ENCODE data around the gene TMEM72. TPM values are rescaled to one million over a fixed set of nuclear protein-coding genes. Genes with fewer than 3 reads are reported as not detected.

The TMEM72 gene
- polyA plus RNA-seq, 3 donors = not detected

DNA sequence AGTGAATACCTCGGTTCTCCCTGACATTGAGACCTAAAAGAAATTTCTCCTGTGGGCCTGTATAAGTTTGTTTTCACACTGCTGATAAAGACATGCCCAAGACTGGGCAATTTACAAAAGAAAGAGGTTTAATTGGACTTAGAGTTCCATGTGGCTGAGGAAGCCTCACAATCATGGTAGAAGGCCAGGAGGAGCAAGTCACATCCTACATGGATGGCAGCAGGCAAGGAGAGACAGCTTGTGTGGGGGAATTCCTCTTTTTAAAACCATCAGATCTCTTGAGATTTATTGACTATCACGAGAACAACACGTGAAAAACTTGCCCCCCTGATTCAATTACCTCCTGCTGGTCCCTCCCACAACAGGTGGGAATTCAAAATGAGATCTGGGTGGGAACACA, 6.7 kb downstream of the TMEM72 start:
- intact Hi-C loops (cut with micrococcal nuclease) = no loop called here
- Histone ChIP-seq H3K9me3 (replicated peaks in 1 of 2; ENCODE audit: control insufficient read depth in 1 of 2, insufficient read depth in 1 of 2, low read length in 2 of 2) (no peaks in the 10 kb centered on the region), H3K27me3 (ENCODE audit: control insufficient read depth in 2 of 2, insufficient read depth in 2 of 2, low read length in 2 of 2) (no peaks in the 10 kb centered on the region), H3K4me3 (replicated peaks in 1 of 3; ENCODE audit: low read depth in 2 of 3, low read length in 3 of 3) (no peak overlapping the region), H3K4me2 (replicated peaks; ENCODE audit: extremely low read depth, low read length, poor library complexity, severe bottlenecking) (no peak overlapping the region), H3K36me3 (replicated peaks in 1 of 2; ENCODE audit: control insufficient read depth in 1 of 2, insufficient read depth in 2 of 2, low read length in 2 of 2) (no peaks in the 10 kb centered on the region), H3K4me1 (ENCODE audit: control insufficient read depth in 1 of 2, insufficient read depth in 2 of 2, low read length in 2 of 2) (peaks cover 21 to 31% of the 10 kb centered on the region in 2 donors), H3K9ac (ENCODE audit: insufficient read depth, low read length, poor library complexity, severe bottlenecking) (no peak overlapping the region), H3K27ac (ENCODE audit: low read depth in 1 of 2, low read length in 2 of 2) (no peak overlapping the region), H4K20me1 (ENCODE audit: insufficient read depth, low read length) (no peaks in the 10 kb centered on the region), H2AFZ (ENCODE audit: insufficient read depth, low read depth, low read length, poor library complexity, severe bottlenecking) (no peak overlapping the region), H3K79me2 (ENCODE audit: insufficient read depth, low read length) (no peaks in the 10 kb centered on the region)
- peaks cover 0 to 3% (median 0%) of the 10 kb centered on the region in 3 donors for H3K27me3 Mint-ChIP-seq (ENCODE audit: low read depth in 3 of 3)
- peaks cover 0 to 3% of the 10 kb centered on the region in 2 donors for H3K36me3 Mint-ChIP-seq
- no peak overlapping the region for H3K4me3 Mint-ChIP-seq
- no peak overlapping the region for H3K27ac Mint-ChIP-seq
- peaks cover 0 to 9% (median 8%) of the 10 kb centered on the region in 7 donors for H3K9me3 Mint-ChIP-seq
- TF ChIP-seq, protein P1, sequence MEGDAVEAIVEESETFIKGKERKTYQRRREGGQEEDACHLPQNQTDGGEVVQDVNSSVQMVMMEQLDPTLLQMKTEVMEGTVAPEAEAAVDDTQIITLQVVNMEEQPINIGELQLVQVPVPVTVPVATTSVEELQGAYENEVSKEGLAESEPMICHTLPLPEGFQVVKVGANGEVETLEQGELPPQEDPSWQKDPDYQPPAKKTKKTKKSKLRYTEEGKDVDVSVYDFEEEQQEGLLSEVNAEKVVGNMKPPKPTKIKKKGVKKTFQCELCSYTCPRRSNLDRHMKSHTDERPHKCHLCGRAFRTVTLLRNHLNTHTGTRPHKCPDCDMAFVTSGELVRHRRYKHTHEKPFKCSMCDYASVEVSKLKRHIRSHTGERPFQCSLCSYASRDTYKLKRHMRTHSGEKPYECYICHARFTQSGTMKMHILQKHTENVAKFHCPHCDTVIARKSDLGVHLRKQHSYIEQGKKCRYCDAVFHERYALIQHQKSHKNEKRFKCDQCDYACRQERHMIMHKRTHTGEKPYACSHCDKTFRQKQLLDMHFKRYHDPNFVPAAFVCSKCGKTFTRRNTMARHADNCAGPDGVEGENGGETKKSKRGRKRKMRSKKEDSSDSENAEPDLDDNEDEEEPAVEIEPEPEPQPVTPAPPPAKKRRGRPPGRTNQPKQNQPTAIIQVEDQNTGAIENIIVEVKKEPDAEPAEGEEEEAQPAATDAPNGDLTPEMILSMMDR (IDR thresholded peaks at IDR 0.05) = no peak
- DNase-seq = no peak
- no CpG with 5 or more reads among the region's 3 CpGs for WGBS (ENCODE audit: insufficient coverage)
- H3K4me1 Mint-ChIP-seq = peaks cover 34% of the 10 kb centered on the region

DNA sequence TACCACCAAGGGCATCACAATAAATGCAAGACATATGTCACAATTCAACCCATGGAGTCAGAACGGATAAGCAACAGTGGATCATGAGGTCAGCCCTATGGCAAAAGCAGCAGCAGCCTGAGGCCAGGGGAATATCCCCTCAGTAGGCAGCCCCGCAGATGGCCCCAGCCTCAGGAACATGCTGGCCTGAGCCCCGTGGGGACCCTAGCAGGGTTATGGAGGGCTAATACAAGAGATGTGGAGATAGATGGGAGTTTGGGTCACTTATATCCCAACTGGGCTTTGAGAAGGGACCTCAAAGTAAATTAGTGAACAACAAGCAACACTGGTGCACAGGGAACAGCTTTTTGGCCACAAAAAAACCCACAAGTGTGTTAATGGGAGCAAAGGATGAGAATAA, 9.1 kb downstream of the TMEM72 start:
- peaks cover 0 to 3% (median 0%) of the 10 kb centered on the region in 3 donors for H3K27me3 Mint-ChIP-seq (ENCODE audit: low read depth in 3 of 3)
- WGBS (ENCODE audit: insufficient coverage) = 100% methylated on average over 2 of the region's 3 CpGs
- no peaks in the 10 kb centered on the region for H3K79me2 ChIP-seq (ENCODE audit: insufficient read depth, low read length)
- no peak overlapping the region for H3K27ac Mint-ChIP-seq
- peaks cover 0 to 3% of the 10 kb centered on the region in 2 donors for H3K36me3 Mint-ChIP-seq
- peaks cover 0 to 9% (median 8%) of the 10 kb centered on the region in 7 donors for H3K9me3 Mint-ChIP-seq
- no peaks in the 10 kb centered on the region for H3K9me3 ChIP-seq (replicated peaks in 1 of 2; ENCODE audit: control insufficient read depth in 1 of 2, insufficient read depth in 1 of 2, low read length in 2 of 2)
- H3K4me3 Mint-ChIP-seq = no peak overlapping the region
- H3K4me3 ChIP-seq (replicated peaks in 1 of 3; ENCODE audit: low read depth in 2 of 3, low read length in 3 of 3) = no peak overlapping the region
- H3K9ac ChIP-seq (ENCODE audit: insufficient read depth, low read length, poor library complexity, severe bottlenecking) = no peak overlapping the region
- intact Hi-C loops (cut with micrococcal nuclease) = no loop called here
- no peak overlapping the region for H2AFZ ChIP-seq (ENCODE audit: insufficient read depth, low read depth, low read length, poor library complexity, severe bottlenecking)
- no peak overlapping the region for H3K27ac ChIP-seq (ENCODE audit: low read depth in 1 of 2, low read length in 2 of 2)
- H3K4me2 ChIP-seq (replicated peaks; ENCODE audit: extremely low read depth, low read length, poor library complexity, severe bottlenecking) = no peak overlapping the region
- peaks cover 10% of the 10 kb centered on the region for H3K4me1 Mint-ChIP-seq
- H4K20me1 ChIP-seq (ENCODE audit: insufficient read depth, low read length) = no peaks in the 10 kb centered on the region
- TF ChIP-seq, protein P1 (IDR thresholded peaks at IDR 0.05) = no peak
- no peaks in the 10 kb centered on the region for H3K36me3 ChIP-seq (replicated peaks in 1 of 2; ENCODE audit: control insufficient read depth in 1 of 2, insufficient read depth in 2 of 2, low read length in 2 of 2)
- no peak for DNase-seq
- peaks cover 0 to 7% of the 10 kb centered on the region in 2 donors for H3K4me1 ChIP-seq (ENCODE audit: control insufficient read depth in 1 of 2, insufficient read depth in 2 of 2, low read length in 2 of 2)
- no peaks in the 10 kb centered on the region for H3K27me3 ChIP-seq (ENCODE audit: control insufficient read depth in 2 of 2, insufficient read depth in 2 of 2, low read length in 2 of 2)

Data from CD14-positive monocyte (primary cell).